ENCODE measurements around the gene FAM98A. TPM values are rescaled to one million over a fixed set of nuclear protein-coding genes. Genes with fewer than 3 reads are reported as not detected.

The FAM98A gene
- total RNA-seq, 3 donors from 2014 or later, result 82.7 to 103 (median 91.2) TPM

DNA sequence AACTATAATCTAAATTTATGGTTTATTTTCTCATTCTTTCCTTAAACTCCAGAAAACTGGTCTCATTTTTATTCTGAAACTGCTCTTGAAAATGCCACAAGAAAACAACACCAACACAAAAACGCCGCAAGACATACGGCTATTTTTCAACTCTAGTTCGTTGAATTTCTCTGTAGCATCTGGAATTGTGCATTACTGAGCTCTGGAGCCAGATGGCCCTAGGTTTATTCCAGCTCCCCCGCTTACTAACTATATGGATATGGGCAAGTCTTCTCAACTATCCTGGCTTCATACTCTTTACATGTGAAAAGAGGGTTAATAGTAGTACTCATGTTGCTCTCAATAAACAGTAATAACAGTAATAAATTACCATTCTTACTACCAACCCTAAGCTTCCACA lies 19.9 kb downstream of the FAM98A start:
- Mint-ChIP-seq H3K9me3 (no peaks in the 10 kb centered on the region), H3K4me1 (ENCODE audit: low read depth) (peaks cover 14% of the 10 kb centered on the region), H3K27me3 (ENCODE audit: low read depth) (no peaks in the 10 kb centered on the region), H3K4me3 (no peak overlapping the region), H3K36me3 (ENCODE audit: insufficient read depth) (peaks cover 9% of the 10 kb centered on the region)
- DNase-seq (no peak), ATAC-seq (no peak)

- no peak overlapping the region for H3K4me3 Mint-ChIP-seq
- ATAC-seq (no peak), DNase-seq (no peak)
- H3K4me1 Mint-ChIP-seq (ENCODE audit: low read depth), result peaks cover 14% of the 10 kb centered on the region
- peaks cover 4% of the 10 kb centered on the region for H3K36me3 Mint-ChIP-seq (ENCODE audit: insufficient read depth)
- no peaks in the 10 kb centered on the region for H3K9me3 Mint-ChIP-seq
- H3K27me3 Mint-ChIP-seq (ENCODE audit: low read depth), result no peaks in the 10 kb centered on the region
Observed at GRCh38 chr2:33577668-33578067, 21.4 kb downstream of the FAM98A start.

DNA sequence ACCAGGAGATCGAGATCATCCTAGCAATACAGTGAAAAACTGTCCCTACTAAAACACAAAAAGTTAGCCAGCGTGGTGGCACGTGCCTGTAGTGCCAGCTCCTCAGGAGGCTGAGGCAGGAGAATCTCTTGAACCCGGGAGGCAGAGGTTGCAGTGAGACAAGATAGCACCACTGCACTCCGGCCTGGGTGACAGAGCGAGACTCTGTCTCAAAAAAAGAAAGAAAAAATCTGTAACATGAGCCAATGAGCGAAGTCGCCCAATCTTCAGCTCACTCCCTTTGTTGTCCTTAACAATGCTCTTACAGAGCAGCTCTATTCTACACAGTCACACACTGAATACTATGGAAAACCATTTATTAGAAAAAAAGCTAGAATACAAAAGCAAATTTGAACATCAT lies 22.0 kb downstream of the FAM98A start:
- Mint-ChIP-seq H3K9me3 (no peaks in the 10 kb centered on the region), H3K4me1 (ENCODE audit: low read depth) (peaks cover 11% of the 10 kb centered on the region), H3K27me3 (ENCODE audit: low read depth) (no peaks in the 10 kb centered on the region), H3K4me3 (no peak overlapping the region), H3K36me3 (ENCODE audit: insufficient read depth) (peaks cover 2% of the 10 kb centered on the region)
- DNase-seq (no peak), ATAC-seq (no peak)

DNA sequence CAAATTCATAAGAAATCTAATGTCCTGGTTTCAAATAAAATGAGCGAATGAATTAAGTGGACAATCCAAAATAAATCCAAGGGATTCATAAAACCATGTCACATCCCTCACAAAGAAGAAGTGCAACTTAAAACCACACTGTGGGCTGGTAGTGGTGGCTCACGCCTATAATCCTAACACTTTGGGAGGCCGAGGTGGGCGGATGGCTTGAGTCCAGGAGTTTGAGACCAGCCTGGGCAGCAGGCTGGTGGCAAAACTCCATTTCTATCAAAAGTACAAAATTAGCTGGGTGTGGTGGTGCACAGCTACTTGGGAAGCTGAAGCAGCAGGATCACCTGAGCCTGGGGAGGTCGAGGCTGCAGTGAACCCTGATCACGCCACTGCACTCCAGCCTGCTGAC lies 25.4 kb downstream of the FAM98A start:
- H3K9me3 Mint-ChIP-seq, result no peaks in the 10 kb centered on the region
- ATAC-seq (no peak), DNase-seq (no peak)
- H3K4me3 Mint-ChIP-seq, result no peak overlapping the region
- no peaks in the 10 kb centered on the region for H3K36me3 Mint-ChIP-seq (ENCODE audit: insufficient read depth)
- H3K4me1 Mint-ChIP-seq (ENCODE audit: low read depth), result peaks cover 1% of the 10 kb centered on the region
- H3K27me3 Mint-ChIP-seq (ENCODE audit: low read depth), result no peaks in the 10 kb centered on the region

DNA sequence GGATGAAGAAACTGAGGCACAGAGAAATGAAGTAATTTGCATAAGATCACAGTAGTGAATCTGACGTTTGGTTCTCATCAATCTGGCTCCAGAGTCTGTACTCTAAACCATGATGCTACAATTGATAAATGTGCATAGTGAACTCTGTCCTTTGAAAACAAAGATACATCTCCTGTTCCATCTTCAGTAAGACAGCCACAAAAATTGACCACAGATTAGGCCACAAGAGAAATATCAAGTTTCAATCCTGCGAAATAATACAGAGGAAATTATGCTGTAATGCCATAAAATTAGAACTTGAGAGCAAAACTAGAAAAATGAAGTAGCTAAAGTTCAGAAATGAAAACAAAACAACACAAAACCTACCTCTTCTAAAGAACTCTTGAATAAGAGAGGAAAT lies 28.4 kb downstream of the FAM98A start:
- H3K9me3 Mint-ChIP-seq, result no peaks in the 10 kb centered on the region

GRCh38 chr2:33561872-33562271 lies 37.2 kb downstream of the FAM98A start:
- DNase-seq (no peak), ATAC-seq (no peak)
- no peak overlapping the region for H3K4me3 Mint-ChIP-seq
- peaks cover 30% of the 10 kb centered on the region for H3K36me3 Mint-ChIP-seq (ENCODE audit: insufficient read depth)
- no peaks in the 10 kb centered on the region for H3K9me3 Mint-ChIP-seq
- no peaks in the 10 kb centered on the region for H3K27me3 Mint-ChIP-seq (ENCODE audit: low read depth)
- H3K4me1 Mint-ChIP-seq (ENCODE audit: low read depth), result no peaks in the 10 kb centered on the region

More for the DNA sequence above, 28.4 kb downstream of the FAM98A start:
- DNase-seq (no peak), ATAC-seq (no peak)
- Mint-ChIP-seq H3K27me3 (ENCODE audit: low read depth) (no peaks in the 10 kb centered on the region), H3K4me3 (no peak overlapping the region), H3K4me1 (ENCODE audit: low read depth) (peaks cover 1% of the 10 kb centered on the region), H3K36me3 (ENCODE audit: insufficient read depth) (peaks cover under 1% of the 10 kb centered on the region)

GRCh38 chr2:33560017-33560416 lies 39.1 kb downstream of the FAM98A start:
- Mint-ChIP-seq H3K9me3 (no peaks in the 10 kb centered on the region), H3K27me3 (ENCODE audit: low read depth) (no peaks in the 10 kb centered on the region), H3K36me3 (ENCODE audit: insufficient read depth) (peaks cover 25% of the 10 kb centered on the region), H3K4me3 (no peak overlapping the region), H3K4me1 (ENCODE audit: low read depth) (no peaks in the 10 kb centered on the region)
- no peak for DNase-seq
- no peak for ATAC-seq

DNA sequence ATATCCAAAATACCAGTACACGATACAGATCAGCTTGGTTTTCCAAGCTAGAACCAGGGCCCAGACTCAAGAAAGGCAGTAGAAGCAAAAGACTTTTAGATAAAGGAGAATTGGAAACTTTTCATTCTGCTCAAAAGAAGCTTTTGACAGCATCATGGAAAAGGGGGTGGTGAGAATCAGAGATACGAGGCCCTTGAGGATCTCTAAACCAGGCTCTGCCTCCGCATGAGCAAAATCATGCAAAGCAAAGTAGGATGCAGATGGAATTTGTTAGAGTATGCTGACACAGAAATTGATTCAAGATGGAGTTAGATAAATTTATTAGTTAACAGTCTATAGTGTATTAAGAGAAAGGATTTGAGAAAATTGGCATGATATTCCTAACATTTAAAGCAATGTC lies 39.8 kb downstream of the FAM98A start:
- Mint-ChIP-seq H3K36me3 (ENCODE audit: insufficient read depth) (peaks cover 23% of the 10 kb centered on the region), H3K9me3 (no peaks in the 10 kb centered on the region), H3K4me3 (no peak overlapping the region), H3K27me3 (ENCODE audit: low read depth) (no peaks in the 10 kb centered on the region), H3K4me1 (ENCODE audit: low read depth) (no peaks in the 10 kb centered on the region)
- no peak for DNase-seq
- ATAC-seq, result no peak

- H3K4me3 Mint-ChIP-seq, result no peak overlapping the region
- no peaks in the 10 kb centered on the region for H3K27me3 Mint-ChIP-seq (ENCODE audit: low read depth)
- ATAC-seq (no peak), DNase-seq (no peak)
- H3K4me1 Mint-ChIP-seq (ENCODE audit: low read depth), result no peaks in the 10 kb centered on the region
- H3K36me3 Mint-ChIP-seq (ENCODE audit: insufficient read depth), result peaks cover 19% of the 10 kb centered on the region
- no peaks in the 10 kb centered on the region for H3K9me3 Mint-ChIP-seq
Observed at GRCh38 chr2:33555681-33556080, 43.4 kb downstream of the FAM98A start.

- Mint-ChIP-seq H3K36me3 (ENCODE audit: insufficient read depth) (peaks cover 10% of the 10 kb centered on the region), H3K4me3 (no peak overlapping the region), H3K27me3 (ENCODE audit: low read depth) (no peaks in the 10 kb centered on the region), H3K4me1 (ENCODE audit: low read depth) (no peaks in the 10 kb centered on the region), H3K9me3 (no peaks in the 10 kb centered on the region)
- no peak for DNase-seq
- no peak for ATAC-seq
Observed at GRCh38 chr2:33552758-33553461, 46.2 kb downstream of the FAM98A start.

GRCh38 chr2:33550206-33550605 lies 48.9 kb downstream of the FAM98A start:
- no peak for DNase-seq
- Mint-ChIP-seq H3K9me3 (no peaks in the 10 kb centered on the region), H3K4me1 (ENCODE audit: low read depth) (no peaks in the 10 kb centered on the region), H3K27me3 (ENCODE audit: low read depth) (no peaks in the 10 kb centered on the region), H3K36me3 (ENCODE audit: insufficient read depth) (peaks cover 10% of the 10 kb centered on the region), H3K4me3 (no peak overlapping the region)
- no peak for ATAC-seq

DNA sequence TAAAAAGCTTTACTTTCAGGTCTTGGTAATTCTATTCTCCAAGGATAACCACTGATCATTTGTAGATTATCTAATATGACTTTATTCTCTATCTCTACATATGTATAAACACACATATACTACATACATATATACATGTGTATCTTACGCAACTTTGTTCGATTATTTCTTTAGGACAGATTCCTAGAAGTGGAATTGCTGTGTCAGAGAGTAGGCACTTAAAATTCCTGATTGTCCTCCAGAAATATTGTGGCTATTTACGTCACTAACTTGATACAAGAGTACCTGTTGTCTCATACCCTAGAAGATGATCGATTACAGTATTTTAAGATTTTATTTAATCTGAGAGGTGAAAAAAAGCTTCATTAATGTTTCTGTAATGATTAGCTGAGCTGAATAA lies 57.9 kb downstream of the FAM98A start:
- Mint-ChIP-seq H3K4me3 (no peak overlapping the region), H3K9me3 (no peaks in the 10 kb centered on the region), H3K4me1 (ENCODE audit: low read depth) (no peaks in the 10 kb centered on the region), H3K36me3 (ENCODE audit: insufficient read depth) (peaks cover 7% of the 10 kb centered on the region), H3K27me3 (ENCODE audit: low read depth) (no peaks in the 10 kb centered on the region)
- no peak for DNase-seq
- ATAC-seq, result no peak

GRCh38 chr2:33535421-33535820 lies 63.7 kb downstream of the FAM98A start:
- no peaks in the 10 kb centered on the region for H3K4me1 Mint-ChIP-seq (ENCODE audit: low read depth)
- ATAC-seq (no peak), DNase-seq (no peak)
- H3K4me3 Mint-ChIP-seq, result no peak overlapping the region
- H3K36me3 Mint-ChIP-seq (ENCODE audit: insufficient read depth), result peaks cover 4% of the 10 kb centered on the region
- H3K9me3 Mint-ChIP-seq, result no peaks in the 10 kb centered on the region
- H3K27me3 Mint-ChIP-seq (ENCODE audit: low read depth), result no peaks in the 10 kb centered on the region

All from activated T-cell treated with anti-CD3 and anti-CD28 coated beads, Interleukin-2, amount 50 U/mL, for 4 hours (primary cell).